Adrenal gland (tissue), 5 donors: ENCODE measurements around the gene NAPA.

Experiments
- POLR2A ChIP-seq, 2 donors: fragments of 450-650 bp; IDR thresholded peaks; one replicate each; pipeline ENCODE4 v1.6.1; 2017; ENCODE audit warnings: antibody characterized with exemption in 2 of 2, mild to moderate bottlenecking in 2 of 2, moderate library complexity in 1 of 2
- TF ChIP-seq, protein P1 (sequence below), 6 experiments: fragments of 450-650 bp in 4 of 6; fragments of 200-600 bp in 2 of 6; sonication (generic) in 1 of 6; IDR thresholded peaks; 1 replicate in 5 of 6; 2 replicates in 1 of 6; pipeline versions ENCODE4 v1.5.1 to v1.8.0; 2016 to 2021; ENCODE audit warnings: antibody characterized with exemption in 6 of 6, mild to moderate bottlenecking in 2 of 6, moderate library complexity in 1 of 6
- donor health status: DM: no; HTN: no; CAD: no.

DNA sequence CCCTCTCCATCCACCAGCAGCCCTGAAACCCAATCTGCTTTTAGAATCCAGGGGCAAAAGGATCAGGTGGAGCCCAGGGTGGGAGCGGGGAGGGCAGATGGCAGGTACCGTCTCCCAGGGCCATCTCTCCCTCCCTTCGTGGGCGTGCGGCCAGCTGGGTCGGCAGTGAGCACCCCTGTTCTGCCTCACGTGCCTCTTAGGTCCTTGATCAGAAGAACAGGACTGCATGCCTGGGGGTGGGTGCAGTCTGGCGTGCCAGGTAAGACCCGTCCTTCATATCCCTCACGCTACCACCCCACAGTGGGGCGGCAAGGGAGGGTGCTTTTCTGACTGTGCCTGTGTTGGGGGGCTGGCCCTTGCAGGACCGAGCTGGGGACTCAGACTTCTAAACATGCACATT lies 45.1 kb downstream of the NAPA start:
- TF ChIP-seq, protein P1, sequence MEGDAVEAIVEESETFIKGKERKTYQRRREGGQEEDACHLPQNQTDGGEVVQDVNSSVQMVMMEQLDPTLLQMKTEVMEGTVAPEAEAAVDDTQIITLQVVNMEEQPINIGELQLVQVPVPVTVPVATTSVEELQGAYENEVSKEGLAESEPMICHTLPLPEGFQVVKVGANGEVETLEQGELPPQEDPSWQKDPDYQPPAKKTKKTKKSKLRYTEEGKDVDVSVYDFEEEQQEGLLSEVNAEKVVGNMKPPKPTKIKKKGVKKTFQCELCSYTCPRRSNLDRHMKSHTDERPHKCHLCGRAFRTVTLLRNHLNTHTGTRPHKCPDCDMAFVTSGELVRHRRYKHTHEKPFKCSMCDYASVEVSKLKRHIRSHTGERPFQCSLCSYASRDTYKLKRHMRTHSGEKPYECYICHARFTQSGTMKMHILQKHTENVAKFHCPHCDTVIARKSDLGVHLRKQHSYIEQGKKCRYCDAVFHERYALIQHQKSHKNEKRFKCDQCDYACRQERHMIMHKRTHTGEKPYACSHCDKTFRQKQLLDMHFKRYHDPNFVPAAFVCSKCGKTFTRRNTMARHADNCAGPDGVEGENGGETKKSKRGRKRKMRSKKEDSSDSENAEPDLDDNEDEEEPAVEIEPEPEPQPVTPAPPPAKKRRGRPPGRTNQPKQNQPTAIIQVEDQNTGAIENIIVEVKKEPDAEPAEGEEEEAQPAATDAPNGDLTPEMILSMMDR (IDR thresholded peaks at IDR 0.05): no peak
- no peak for TF ChIP-seq POLR2A (IDR thresholded peaks at IDR 0.05)
